SIG-M5 treated with dmso at 0.1 percent for 504 hours (cell line): ENCODE data around the gene FOS.

Experiments
- DNase-seq: peaks from one replicate; lab custom pipeline; 2025; ENCODE audit not compliant: unreplicated experiment; lab: John Stamatoyannopoulos, UW

The FOS gene

DNA sequence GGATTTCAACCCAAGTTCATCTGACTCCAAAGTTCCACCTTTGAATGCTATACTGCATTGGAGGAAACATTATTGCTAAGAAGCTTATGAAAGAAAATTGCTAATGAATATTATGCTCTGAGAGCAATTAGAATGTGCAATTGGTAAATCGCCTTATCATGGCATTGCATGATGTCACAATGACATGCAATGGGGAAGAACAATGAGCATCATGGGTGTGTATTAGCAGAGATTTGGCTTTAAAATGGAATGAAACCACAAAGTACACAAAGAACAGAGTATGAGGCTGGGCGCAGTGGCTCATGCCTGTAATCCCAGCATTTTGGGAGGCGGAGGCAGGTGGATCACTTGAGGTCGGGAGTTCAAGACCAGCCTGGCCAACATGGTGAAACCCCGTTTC is 34.7 kb downstream of the FOS start:
- DNase-seq: no peak

DNA sequence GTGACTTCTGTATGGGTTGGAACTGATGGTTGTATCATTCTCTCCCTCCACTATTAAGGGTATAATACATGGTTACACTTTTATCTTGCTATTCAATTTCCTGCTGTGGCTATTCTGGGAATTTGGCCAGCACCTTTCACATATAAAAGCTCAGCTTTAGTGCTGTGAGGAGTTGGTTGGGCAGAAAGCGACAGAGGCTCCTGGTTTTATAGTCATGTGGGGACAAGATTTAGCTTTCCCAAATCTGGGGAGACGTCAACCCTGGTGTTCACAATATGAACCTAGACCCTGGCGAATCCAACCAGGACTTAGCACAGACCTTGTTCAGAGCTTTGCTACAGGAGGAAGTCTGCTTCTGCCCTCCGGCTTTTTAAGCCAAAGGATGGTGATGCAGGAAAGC is 36.5 kb downstream of the FOS start:
- DNase-seq: no peak

DNA sequence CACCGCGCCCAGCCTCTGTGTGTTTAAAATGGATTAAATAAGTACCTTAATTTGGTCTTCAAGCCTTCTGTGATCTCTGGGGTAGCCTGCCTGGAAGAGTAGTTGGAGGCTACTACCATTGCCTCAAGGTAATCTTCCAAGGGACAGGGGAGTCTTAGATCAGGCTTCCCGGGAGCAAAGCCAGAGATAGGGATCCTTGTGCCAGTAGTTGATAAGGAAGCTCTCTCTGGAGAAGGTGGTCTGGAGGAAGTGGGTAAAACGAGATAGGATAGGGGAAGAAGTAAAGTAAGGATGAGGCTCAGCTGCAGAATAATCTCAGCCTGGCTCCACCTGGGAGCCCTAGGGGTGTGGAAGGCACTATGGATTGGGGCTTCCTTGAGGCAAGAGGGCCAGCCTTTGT is 38.5 kb downstream of the FOS start:
- no peak for DNase-seq

DNA sequence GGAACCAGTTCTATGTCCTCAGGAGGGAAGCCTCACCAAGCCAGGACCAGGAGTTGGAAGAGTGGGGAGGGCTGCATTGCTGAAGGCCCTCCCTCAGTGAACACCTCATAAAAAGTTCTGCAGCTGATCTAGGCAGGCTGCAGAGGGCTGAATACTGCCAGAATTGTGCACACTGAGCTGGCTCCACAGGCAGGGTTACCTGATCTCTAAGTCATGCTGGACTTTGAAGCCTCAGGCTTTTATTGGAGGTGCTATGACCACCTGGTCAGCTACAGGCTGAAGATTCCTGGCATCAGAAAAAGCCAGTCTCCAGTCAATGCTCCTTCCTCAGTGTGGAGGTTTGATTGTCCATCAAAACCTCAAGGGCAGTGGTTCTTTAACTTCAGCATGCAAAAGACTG is 39.7 kb downstream of the FOS start:
- DNase-seq: no peak

DNA sequence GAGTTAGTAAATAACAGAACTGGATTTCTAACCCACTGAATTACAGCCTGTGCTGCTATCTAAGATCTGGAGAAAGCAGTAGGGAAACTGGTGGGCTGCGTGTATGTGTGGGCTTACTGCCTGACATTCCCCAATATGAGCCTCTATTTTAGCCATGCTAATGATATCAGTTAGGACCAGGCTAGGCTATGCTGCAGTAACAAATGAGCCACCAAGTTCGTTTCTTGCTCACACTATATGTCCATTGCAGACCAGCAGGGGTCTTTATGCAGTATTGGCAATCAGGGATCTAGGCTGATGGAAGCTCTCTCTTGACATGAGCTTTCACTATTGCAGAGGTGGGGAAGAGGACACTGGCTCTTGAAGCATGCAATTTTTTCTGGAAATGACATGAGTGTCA is 40.4 kb downstream of the FOS start:
- no peak for DNase-seq

DNA sequence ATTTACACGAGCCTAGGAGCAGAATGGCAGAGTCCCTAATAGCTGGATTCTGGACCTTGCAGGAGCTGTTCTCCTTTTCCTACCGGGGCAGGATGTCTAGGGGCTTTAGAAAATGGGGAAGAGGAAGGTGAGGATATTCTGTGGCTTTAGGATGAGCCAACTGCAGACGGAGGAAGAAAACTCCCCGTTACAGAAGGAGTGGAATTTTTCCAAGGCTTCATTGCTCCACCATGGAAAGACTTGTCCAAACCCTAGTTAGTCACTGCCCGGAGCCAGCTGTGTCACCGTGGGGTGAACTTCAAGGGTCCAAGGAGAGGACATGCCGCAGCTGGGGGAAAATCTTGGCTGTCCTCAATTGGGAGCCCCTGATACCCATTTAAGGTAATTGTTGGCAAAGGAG is 41.6 kb downstream of the FOS start:
- no peak for DNase-seq

DNA sequence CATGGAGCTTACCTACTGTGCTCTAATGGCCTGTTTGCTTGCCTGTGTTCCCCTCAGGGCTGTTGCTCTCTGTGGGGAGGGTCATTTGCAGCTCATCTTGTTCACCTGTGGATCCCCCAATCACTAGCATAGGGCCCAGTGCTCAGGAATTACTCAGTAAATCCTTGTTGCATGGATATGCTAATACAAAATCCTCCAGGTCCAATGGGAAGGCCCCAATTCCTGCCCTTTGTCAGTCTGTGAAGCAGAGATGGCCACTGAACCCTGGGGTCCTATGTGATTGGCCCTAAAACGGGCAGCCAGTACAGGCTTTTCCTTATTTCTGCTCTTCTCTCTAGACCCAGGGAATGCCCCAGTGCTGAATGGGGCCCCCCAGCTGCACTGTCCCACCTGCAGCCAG is 44.1 kb downstream of the FOS start:
- DNase-seq: no peak

DNA sequence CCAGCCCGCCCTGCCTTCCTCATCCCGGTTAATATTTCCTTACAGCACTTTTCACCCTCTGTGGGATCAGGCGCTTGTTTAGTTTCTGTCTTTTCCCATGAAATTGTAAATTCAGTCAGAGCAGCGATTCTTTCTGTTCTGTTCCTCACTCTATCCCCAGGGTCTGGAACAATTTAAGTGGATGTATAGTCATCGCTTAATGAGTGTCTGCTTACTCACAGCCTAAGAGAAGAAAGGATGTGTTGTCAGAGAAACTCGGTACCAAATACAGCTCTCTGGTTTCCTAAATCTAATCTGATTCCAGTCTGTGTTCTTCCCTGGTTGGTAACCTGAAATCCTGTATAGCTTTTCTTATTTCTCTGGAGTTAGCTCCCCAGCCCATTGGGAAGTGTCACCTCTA is 44.9 kb downstream of the FOS start:
- no peak for DNase-seq

DNA sequence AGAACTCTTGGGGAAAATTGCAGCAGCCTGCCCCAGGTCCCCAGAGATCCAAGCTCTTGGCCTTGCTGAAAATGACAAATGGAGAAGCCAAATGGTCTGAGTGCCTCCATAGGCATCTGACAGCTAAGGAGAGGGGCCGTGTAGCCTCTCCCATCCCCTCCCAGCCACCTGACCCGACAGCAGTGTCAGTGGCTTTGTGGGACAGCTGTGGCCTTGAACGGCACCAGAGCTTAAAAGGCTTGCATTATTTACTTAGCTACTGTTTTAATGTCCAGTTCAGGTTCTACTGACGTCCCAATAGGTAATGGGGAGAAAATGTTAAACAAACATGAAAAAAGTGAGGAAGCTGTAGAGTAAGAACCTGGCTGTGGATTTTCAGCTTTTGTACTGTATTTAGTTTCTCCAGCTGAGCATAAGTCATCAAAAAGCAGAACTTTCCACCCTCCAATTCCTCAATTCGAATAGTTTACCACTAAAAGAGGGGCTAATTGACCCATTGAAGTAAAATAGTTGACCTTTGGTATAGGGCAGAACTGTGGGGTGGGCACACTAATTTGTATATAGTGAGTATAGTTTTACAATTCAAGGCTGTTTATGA is 50.0 kb downstream of the FOS start:
- no peak for DNase-seq

DNA sequence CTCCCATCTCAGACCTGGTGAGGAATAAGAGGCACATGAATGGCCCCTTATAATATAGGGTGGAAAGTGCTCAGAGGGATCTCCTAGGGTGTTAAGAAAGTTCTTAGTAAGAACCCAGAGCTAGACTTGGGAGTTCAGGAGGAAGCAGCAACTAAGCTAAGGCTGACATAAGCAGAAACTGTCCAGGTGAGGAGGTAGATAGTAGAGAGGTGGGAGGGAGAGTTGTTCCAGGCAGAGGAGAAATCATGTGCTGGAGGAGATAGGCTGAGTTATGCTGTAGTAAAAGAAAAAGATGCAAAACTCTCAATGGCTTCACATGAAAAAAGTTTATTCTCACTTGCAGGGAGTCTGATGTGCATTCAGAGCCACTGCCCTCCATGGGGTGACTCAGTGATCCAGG is 50.7 kb downstream of the FOS start:
- no peak for DNase-seq

DNA sequence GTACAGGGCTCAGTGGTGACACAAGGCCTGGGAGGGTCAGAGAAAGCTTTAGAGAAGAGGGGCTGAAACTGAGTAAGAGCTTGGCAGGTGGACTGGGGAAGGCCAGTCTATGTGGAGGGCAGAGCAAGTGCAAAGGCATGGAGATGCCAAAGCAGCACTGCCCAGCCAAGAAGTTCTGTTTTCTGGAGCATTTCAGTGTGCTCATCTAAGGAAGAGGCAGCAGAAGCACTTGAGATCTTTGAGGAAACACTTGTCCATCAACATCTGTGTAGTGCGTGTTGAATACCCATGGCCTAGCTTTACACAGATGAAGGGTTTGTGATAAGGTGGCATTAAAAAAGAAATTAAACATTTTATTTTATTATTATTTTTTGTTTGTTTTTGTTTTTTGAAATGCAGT is 52.8 kb downstream of the FOS start:
- no peak for DNase-seq
